ENCODE measurements around the gene SYT15. TPM values are rescaled to one million over a fixed set of nuclear protein-coding genes. Genes with fewer than 3 reads are reported as not detected.

Gene SYT15
- total and polyA plus RNA-seq, 4 donors, result 3.8 to 53.5 (median 21.6) TPM

DNA sequence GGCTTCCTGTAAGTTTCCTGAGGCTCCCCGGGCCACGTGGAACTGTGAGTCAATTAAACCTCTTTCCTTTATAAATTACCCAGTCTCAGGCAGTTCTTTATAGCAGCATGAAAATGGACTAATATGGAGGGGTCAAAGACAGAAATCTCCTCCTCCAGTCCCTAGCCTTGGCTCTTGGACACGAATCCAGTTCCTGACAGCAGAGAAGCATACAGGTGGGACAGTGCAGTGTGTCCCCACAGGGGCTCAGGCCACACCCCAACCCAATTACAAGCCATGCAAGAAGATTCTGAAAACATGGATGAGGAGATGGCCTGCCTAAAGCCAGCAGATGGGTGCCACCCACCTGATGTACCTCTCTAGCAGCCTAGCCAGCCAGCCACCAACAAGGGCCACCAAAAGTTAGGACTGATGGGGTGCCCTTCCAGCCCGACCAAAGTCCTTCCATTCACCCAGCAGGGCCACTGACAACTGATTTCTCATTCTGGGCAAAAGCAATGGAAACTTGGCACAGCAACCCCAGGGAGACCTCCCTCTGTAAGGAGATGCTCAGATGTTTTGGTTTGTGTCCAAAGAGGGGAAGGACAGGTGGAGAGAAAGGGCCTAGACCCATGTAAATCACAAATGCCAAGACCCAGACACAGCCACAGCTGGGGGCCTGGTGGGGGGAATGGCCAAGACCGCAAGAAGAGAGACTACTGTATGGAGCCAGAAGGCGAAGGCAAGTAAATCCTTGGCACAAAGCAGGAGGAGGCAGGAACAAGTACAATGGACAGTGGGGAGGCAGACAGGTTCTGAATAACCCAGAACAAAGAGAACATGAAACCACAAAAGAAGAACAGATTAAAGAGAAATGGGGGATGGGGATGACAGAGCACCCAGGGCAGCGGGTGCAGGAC, 36.1 kb upstream of the SYT15 start:
- DNase-seq (no peak), ATAC-seq (ENCODE audit: insufficient read depth, low FRiP score) (no peak)
- Histone ChIP-seq H3K27ac (ENCODE audit: low read depth in 1 of 2, low read length in 1 of 2) (no peak overlapping the region), H3K4me1 (ENCODE audit: control insufficient read depth in 5 of 5, insufficient read depth in 5 of 5, low read length in 5 of 5) (peaks cover 0 to 14% (median 6%) of the 10 kb centered on the region in 5 donors), H3K4me3 (no peak overlapping the region), H3K27me3 (ENCODE audit: control insufficient read depth in 3 of 3, insufficient read depth in 3 of 3, low read length in 2 of 3) (no peaks in the 10 kb centered on the region), H3K9me3 (ENCODE audit: control insufficient read depth in 4 of 4, insufficient read depth in 3 of 4, low read length in 3 of 4) (no peaks in the 10 kb centered on the region), H3K9ac (ENCODE audit: insufficient read depth in 1 of 2, low read length in 2 of 2) (no peak overlapping the region), H3K36me3 (ENCODE audit: control insufficient read depth in 4 of 4, insufficient read depth in 4 of 4, low read length in 4 of 4) (no peaks in the 10 kb centered on the region)
- TF ChIP-seq, protein P1, sequence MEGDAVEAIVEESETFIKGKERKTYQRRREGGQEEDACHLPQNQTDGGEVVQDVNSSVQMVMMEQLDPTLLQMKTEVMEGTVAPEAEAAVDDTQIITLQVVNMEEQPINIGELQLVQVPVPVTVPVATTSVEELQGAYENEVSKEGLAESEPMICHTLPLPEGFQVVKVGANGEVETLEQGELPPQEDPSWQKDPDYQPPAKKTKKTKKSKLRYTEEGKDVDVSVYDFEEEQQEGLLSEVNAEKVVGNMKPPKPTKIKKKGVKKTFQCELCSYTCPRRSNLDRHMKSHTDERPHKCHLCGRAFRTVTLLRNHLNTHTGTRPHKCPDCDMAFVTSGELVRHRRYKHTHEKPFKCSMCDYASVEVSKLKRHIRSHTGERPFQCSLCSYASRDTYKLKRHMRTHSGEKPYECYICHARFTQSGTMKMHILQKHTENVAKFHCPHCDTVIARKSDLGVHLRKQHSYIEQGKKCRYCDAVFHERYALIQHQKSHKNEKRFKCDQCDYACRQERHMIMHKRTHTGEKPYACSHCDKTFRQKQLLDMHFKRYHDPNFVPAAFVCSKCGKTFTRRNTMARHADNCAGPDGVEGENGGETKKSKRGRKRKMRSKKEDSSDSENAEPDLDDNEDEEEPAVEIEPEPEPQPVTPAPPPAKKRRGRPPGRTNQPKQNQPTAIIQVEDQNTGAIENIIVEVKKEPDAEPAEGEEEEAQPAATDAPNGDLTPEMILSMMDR (IDR thresholded peaks at IDR 0.05; ENCODE audit: control extremely low read depth, extremely low read depth), result no peak
- 76 to 77% methylated on average over 7 of the region's 7 CpGs for WGBS, 2 donors

- no peak for DNase-seq
- Histone ChIP-seq H3K27me3 (ENCODE audit: control insufficient read depth in 3 of 3, insufficient read depth in 3 of 3, low read length in 2 of 3) (no peaks in the 10 kb centered on the region), H3K9ac (ENCODE audit: insufficient read depth in 1 of 2, low read length in 2 of 2) (no peak overlapping the region), H3K9me3 (ENCODE audit: control insufficient read depth in 4 of 4, insufficient read depth in 3 of 4, low read length in 3 of 4) (no peaks in the 10 kb centered on the region), H3K4me1 (ENCODE audit: control insufficient read depth in 5 of 5, insufficient read depth in 5 of 5, low read length in 5 of 5) (peaks cover 0 to 14% (median 6%) of the 10 kb centered on the region in 5 donors), H3K27ac (ENCODE audit: low read depth in 1 of 2, low read length in 1 of 2) (no peak overlapping the region), H3K4me3 (no peak overlapping the region), H3K36me3 (ENCODE audit: control insufficient read depth in 4 of 4, insufficient read depth in 4 of 4, low read length in 4 of 4) (no peaks in the 10 kb centered on the region)
- TF ChIP-seq, protein P1 (IDR thresholded peaks at IDR 0.05; ENCODE audit: control extremely low read depth, extremely low read depth), result no peak
- 89 to 90% methylated on average over 14 of the region's 14 CpGs for WGBS, 2 donors
- no peak for ATAC-seq (ENCODE audit: insufficient read depth, low FRiP score)
Observed at GRCh38 chr10:46543466-46544377, 35.2 kb upstream of the SYT15 start.

DNA sequence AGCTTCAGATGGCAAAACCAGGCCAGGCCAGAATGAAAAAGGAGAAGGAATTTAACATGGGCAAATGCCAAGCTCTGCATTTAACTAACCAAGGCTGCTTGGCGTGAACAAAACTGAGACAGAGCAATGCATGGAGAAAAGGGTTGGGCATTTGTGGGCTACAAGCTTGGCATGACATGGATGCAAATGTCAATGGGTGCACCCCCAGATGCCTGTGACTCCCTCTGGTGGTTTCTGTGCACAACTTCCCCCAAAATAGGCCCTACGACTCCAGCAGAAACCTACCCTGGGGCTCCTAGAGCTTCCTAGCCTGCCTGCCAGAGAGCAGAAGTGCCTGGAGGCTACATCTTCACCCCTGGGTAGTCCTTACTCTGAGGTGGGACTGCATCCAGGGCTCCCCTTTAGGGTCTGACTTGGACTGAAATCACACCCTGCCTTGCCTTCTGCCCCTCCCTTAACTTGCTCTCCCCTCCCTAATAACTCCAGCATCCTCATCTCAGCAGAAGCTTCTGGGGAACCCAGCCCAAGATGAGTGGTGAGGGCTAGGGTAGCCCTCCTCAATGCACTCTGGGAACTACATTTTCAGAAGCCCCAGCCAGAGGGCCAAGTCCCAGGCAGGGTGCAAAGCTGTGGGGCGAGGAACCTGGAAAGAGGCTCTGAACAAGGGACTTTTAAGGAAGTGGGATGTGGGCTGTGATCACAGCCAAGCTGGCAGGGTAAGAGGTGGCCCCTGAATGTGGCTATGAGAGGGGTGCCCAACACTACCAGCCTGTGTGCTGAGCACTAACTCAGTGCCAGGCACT, 33.7 kb upstream of the SYT15 start:
- 65 to 67% methylated on average over 3 of the region's 3 CpGs for WGBS, 2 donors
- peaks cover 0 to 4% (median 0%) of the 10 kb centered on the region in 4 donors for H3K36me3 ChIP-seq (ENCODE audit: control insufficient read depth in 4 of 4, insufficient read depth in 4 of 4, low read length in 4 of 4)
- H3K9ac ChIP-seq (ENCODE audit: insufficient read depth in 1 of 2, low read length in 2 of 2), result no peak overlapping the region
- TF ChIP-seq, protein P1 (IDR thresholded peaks at IDR 0.05; ENCODE audit: control extremely low read depth, extremely low read depth), result no peak
- peak overlapping the region in 1 of 2 donors; percentile 17 for H3K27ac ChIP-seq (ENCODE audit: low read depth in 1 of 2, low read length in 1 of 2)
- H3K4me1 ChIP-seq (ENCODE audit: control insufficient read depth in 5 of 5, insufficient read depth in 5 of 5, low read length in 5 of 5), result peaks cover 0 to 11% (median 6%) of the 10 kb centered on the region in 5 donors
- H3K4me3 ChIP-seq, result no peak overlapping the region
- DNase-seq (peak in 1 of 3 donors; percentile 19), ATAC-seq (ENCODE audit: insufficient read depth, low FRiP score) (no peak)
- H3K27me3 ChIP-seq (ENCODE audit: control insufficient read depth in 3 of 3, insufficient read depth in 3 of 3, low read length in 2 of 3), result no peaks in the 10 kb centered on the region
- H3K9me3 ChIP-seq (ENCODE audit: control insufficient read depth in 4 of 4, insufficient read depth in 3 of 4, low read length in 3 of 4), result no peaks in the 10 kb centered on the region

Measured in lung (tissue), 12 donors.